ENCODE measurements around the gene IREB2.
"Not testable (repeated sequence)": the region's sequence is repeated elsewhere in the genome, so short reads cannot be mapped to it uniquely, and the experiment has no call there.

IREB2 gene

GRCh38 chr15:78407608-78408354, 30.2 kb upstream of the IREB2 start:
- DNase-seq, result no peak

GRCh38 chr15:78408355-78408640, 29.7 kb upstream of the IREB2 start:
- no peak for DNase-seq

GRCh38 chr15:78408961-78409360, 29.1 kb upstream of the IREB2 start:
- DNase-seq, result no peak

- no peak for DNase-seq
Measured at GRCh38 chr15:78411061-78411460, 27.0 kb upstream of the IREB2 start.

GRCh38 chr15:78414621-78415250, 23.3 kb upstream of the IREB2 start:
- DNase-seq, result no peak

GRCh38 chr15:78415284-78415683, 22.7 kb upstream of the IREB2 start:
- DNase-seq, result peak; percentile 97

- no peak for DNase-seq
Measured at GRCh38 chr15:78417754-78418630, 20.0 kb upstream of the IREB2 start.

- DNase-seq, result no peak
Measured at GRCh38 chr15:78418686-78419085, 19.3 kb upstream of the IREB2 start.

- DNase-seq, result no peak
Measured at GRCh38 chr15:78419367-78419766, 18.6 kb upstream of the IREB2 start.

GRCh38 chr15:78420220-78420619, 17.8 kb upstream of the IREB2 start:
- no peak for DNase-seq

- no peak for DNase-seq
Measured at GRCh38 chr15:78420766-78421165, 17.2 kb upstream of the IREB2 start.

GRCh38 chr15:78421238-78421965, 16.6 kb upstream of the IREB2 start:
- no peak for DNase-seq

GRCh38 chr15:78422571-78423340, 15.3 kb upstream of the IREB2 start:
- peak; percentile 68 for DNase-seq

- no peak for DNase-seq
Measured at GRCh38 chr15:78424673-78425072, 13.3 kb upstream of the IREB2 start.

- DNase-seq, result no peak
Measured at GRCh38 chr15:78425643-78426042, 12.4 kb upstream of the IREB2 start.

- no peak for DNase-seq
Measured at GRCh38 chr15:78426300-78426699, 11.7 kb upstream of the IREB2 start.

GRCh38 chr15:78427953-78428352, 10.1 kb upstream of the IREB2 start:
- no peak for DNase-seq

- DNase-seq, result no peak
Measured at GRCh38 chr15:78429477-78429876, 8.5 kb upstream of the IREB2 start.

GRCh38 chr15:78431955-78432354, 6.1 kb upstream of the IREB2 start:
- no peak for DNase-seq

GRCh38 chr15:78432664-78433063, 5.4 kb upstream of the IREB2 start:
- no peak for DNase-seq

- DNase-seq, result no peak
Measured at GRCh38 chr15:78434134-78434533, 3.9 kb upstream of the IREB2 start.

- not testable (repeated sequence) for DNase-seq
Measured at GRCh38 chr15:78434711-78435110, 3.3 kb upstream of the IREB2 start.
